Muscle layer of duodenum (tissue), 2 donors: Measurements from ENCODE around the gene PLXDC2.
A peak's percentile ranks its signal among the peaks of the same experiment; 100 is the strongest.
"Not testable (repeated sequence)": the region's sequence is repeated elsewhere in the genome, so short reads cannot be mapped to it uniquely, and the experiment has no call there.

Experiments used
- H3K27ac ChIP-seq: one replicate; pipeline ENCODE4 v1.7.0; 2013; ENCODE audit warnings: mild to moderate bottlenecking, low read length
- H3K27me3 ChIP-seq: one replicate; pipeline ENCODE4 v1.7.0; 2013; ENCODE audit warnings: low read depth, mild to moderate bottlenecking, control low read depth, low read length
- H3K36me3 ChIP-seq, 2 donors: one replicate each; pipeline ENCODE4 v1.7.0; 2013; ENCODE audit warnings: low read length in 2 of 2, control low read depth in 1 of 2, mild to moderate bottlenecking in 1 of 2; ENCODE audit not compliant: insufficient read depth in 2 of 2, control insufficient read depth in 1 of 2
- H3K4me1 ChIP-seq, 2 donors: one replicate each; pipeline ENCODE4 v1.7.0; 2013; ENCODE audit warnings: low read length in 2 of 2, mild to moderate bottlenecking in 2 of 2, control low read depth in 1 of 2, moderate library complexity in 1 of 2; ENCODE audit not compliant: insufficient read depth in 2 of 2, control insufficient read depth in 1 of 2
- H3K4me3 ChIP-seq, 2 donors: one replicate each; pipeline ENCODE4 v1.7.0; 2013; ENCODE audit warnings: low read length in 2 of 2, low read depth in 1 of 2, mild to moderate bottlenecking in 1 of 2
- H3K9me3 ChIP-seq, 2 donors: one replicate each; pipeline ENCODE4 v1.7.0; 2013; ENCODE audit warnings: low read length in 2 of 2, control low read depth in 1 of 2, mild to moderate bottlenecking in 1 of 2; ENCODE audit not compliant: control insufficient read depth in 1 of 2
- donor health status: healthy.

Gene PLXDC2

GRCh38 chr10:19998482-19998881 is 182.2 kb downstream of the PLXDC2 start:
- peaks cover 0 to 4% of the 10 kb centered on the region in 2 donors for H3K36me3 ChIP-seq

GRCh38 chr10:19999431-19999830 is 183.2 kb downstream of the PLXDC2 start:
- H3K36me3 ChIP-seq, result peaks cover 0 to 4% of the 10 kb centered on the region in 2 donors
- H3K4me3 ChIP-seq, result no peak overlapping the region
- H3K27ac ChIP-seq, result no peak overlapping the region
- H3K27me3 ChIP-seq, result no peaks in the 10 kb centered on the region
- peaks cover 0 to 6% of the 10 kb centered on the region in 2 donors for H3K4me1 ChIP-seq
- no peaks in the 10 kb centered on the region for H3K9me3 ChIP-seq

More at GRCh38 chr10:19998482-19998881, 182.2 kb downstream of the PLXDC2 start:
- no peaks in the 10 kb centered on the region for H3K9me3 ChIP-seq
- H3K4me1 ChIP-seq, result peaks cover 0 to 6% of the 10 kb centered on the region in 2 donors
- no peaks in the 10 kb centered on the region for H3K27me3 ChIP-seq
- H3K4me3 ChIP-seq, result no peak overlapping the region
- H3K27ac ChIP-seq, result no peak overlapping the region

GRCh38 chr10:20002026-20002425 is 185.8 kb downstream of the PLXDC2 start:
- H3K36me3 ChIP-seq, H3K27me3 ChIP-seq, H3K4me1 ChIP-seq, H3K27ac ChIP-seq, H3K9me3 ChIP-seq, H3K4me3 ChIP-seq: not testable (repeated sequence)

GRCh38 chr10:20002657-20003056 is 186.4 kb downstream of the PLXDC2 start:
- H3K36me3 ChIP-seq, result peaks cover 0 to 4% of the 10 kb centered on the region in 2 donors
- H3K27me3 ChIP-seq, result no peaks in the 10 kb centered on the region
- no peaks in the 10 kb centered on the region for H3K9me3 ChIP-seq
- H3K27ac ChIP-seq, result no peak overlapping the region
- H3K4me3 ChIP-seq, result no peak overlapping the region
- H3K4me1 ChIP-seq, result peaks cover 0 to 6% of the 10 kb centered on the region in 2 donors

GRCh38 chr10:20004087-20004523 is 187.9 kb downstream of the PLXDC2 start:
- Histone ChIP-seq H3K27me3 (no peaks in the 10 kb centered on the region), H3K9me3 (no peaks in the 10 kb centered on the region), H3K27ac (peak overlapping the region; percentile 72), H3K36me3 (peaks cover 0 to 4% of the 10 kb centered on the region in 2 donors), H3K4me3 (peak overlapping the region in 1 of 2 donors; percentile 14), H3K4me1 (no peaks in the 10 kb centered on the region)

- Histone ChIP-seq H3K4me3 (no peak overlapping the region), H3K4me1 (no peaks in the 10 kb centered on the region), H3K27ac (no peak overlapping the region), H3K27me3 (no peaks in the 10 kb centered on the region), H3K36me3 (peaks cover 0 to 4% of the 10 kb centered on the region in 2 donors), H3K9me3 (no peaks in the 10 kb centered on the region)
These were observed 189.4 kb downstream of the PLXDC2 start for GRCh38 chr10:20005638-20006037.

- H3K27ac ChIP-seq, result no peak overlapping the region
- peaks cover 0 to 4% of the 10 kb centered on the region in 2 donors for H3K36me3 ChIP-seq
- no peaks in the 10 kb centered on the region for H3K9me3 ChIP-seq
- H3K4me1 ChIP-seq, result no peaks in the 10 kb centered on the region
- no peak overlapping the region for H3K4me3 ChIP-seq
- H3K27me3 ChIP-seq, result no peaks in the 10 kb centered on the region
These were observed 190.1 kb downstream of the PLXDC2 start for GRCh38 chr10:20006169-20006870.

GRCh38 chr10:20007426-20007825 is 191.2 kb downstream of the PLXDC2 start:
- Histone ChIP-seq H3K36me3 (peaks cover 0 to 3% of the 10 kb centered on the region in 2 donors), H3K4me1 (no peaks in the 10 kb centered on the region), H3K4me3 (no peak overlapping the region), H3K27me3 (no peaks in the 10 kb centered on the region), H3K9me3 (no peaks in the 10 kb centered on the region), H3K27ac (no peak overlapping the region)

- H3K27ac ChIP-seq, result no peak overlapping the region
- H3K36me3 ChIP-seq, result no peaks in the 10 kb centered on the region
- no peaks in the 10 kb centered on the region for H3K27me3 ChIP-seq
- H3K4me1 ChIP-seq, result peaks cover 0 to 6% of the 10 kb centered on the region in 2 donors
- no peaks in the 10 kb centered on the region for H3K9me3 ChIP-seq
- H3K4me3 ChIP-seq, result no peak overlapping the region
These were observed 197.9 kb downstream of the PLXDC2 start for GRCh38 chr10:20013991-20014750.

GRCh38 chr10:20017961-20018360 is 201.7 kb downstream of the PLXDC2 start:
- Histone ChIP-seq H3K36me3 (no peaks in the 10 kb centered on the region), H3K4me1 (peaks cover 0 to 6% of the 10 kb centered on the region in 2 donors), H3K27me3 (no peaks in the 10 kb centered on the region), H3K27ac (no peak overlapping the region), H3K4me3 (no peak overlapping the region), H3K9me3 (no peaks in the 10 kb centered on the region)

- peaks cover 0 to 4% of the 10 kb centered on the region in 2 donors for H3K9me3 ChIP-seq
- H3K27me3 ChIP-seq, result no peaks in the 10 kb centered on the region
These were observed 204.4 kb downstream of the PLXDC2 start for GRCh38 chr10:20020677-20021076.

More at GRCh38 chr10:20020677-20021076, 204.4 kb downstream of the PLXDC2 start:
- no peak overlapping the region for H3K27ac ChIP-seq
- H3K36me3 ChIP-seq, result no peaks in the 10 kb centered on the region
- peaks cover 0 to 6% of the 10 kb centered on the region in 2 donors for H3K4me1 ChIP-seq
- H3K4me3 ChIP-seq, result no peak overlapping the region
